NCI-H1694 (cell line): ENCODE data around the gene IL6R.
"Not testable (repeated sequence)": the region's sequence is repeated elsewhere in the genome, so short reads cannot be mapped to it uniquely, and the experiment has no call there.

Source experiments
- DNase-seq: peaks from one replicate; lab custom pipeline; 2025; lab: John Stamatoyannopoulos, UW

IL6R gene

DNA sequence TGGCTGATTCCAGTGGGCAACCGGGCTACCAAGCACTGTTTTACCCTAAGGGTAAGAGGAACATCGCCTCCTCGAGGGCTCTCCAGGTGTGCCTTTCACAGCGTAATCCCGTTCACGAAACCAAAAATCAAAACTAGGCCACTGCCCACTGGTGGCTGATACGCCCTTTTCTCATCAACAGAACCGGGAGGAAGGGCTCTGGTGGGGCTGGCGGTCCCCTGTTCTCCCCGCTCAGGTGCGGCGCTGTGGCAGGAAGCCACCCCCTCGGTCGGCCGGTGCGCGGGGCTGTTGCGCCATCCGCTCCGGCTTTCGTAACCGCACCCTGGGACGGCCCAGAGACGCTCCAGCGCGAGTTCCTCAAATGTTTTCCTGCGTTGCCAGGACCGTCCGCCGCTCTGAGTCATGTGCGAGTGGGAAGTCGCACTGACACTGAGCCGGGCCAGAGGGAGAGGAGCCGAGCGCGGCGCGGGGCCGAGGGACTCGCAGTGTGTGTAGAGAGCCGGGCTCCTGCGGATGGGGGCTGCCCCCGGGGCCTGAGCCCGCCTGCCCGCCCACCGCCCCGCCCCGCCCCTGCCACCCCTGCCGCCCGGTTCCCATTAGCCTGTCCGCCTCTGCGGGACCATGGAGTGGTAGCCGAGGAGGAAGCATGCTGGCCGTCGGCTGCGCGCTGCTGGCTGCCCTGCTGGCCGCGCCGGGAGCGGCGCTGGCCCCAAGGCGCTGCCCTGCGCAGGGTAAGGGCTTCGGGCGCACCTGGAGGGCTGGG, at the start of gene IL6R:
TSS of gene IL6R (plus strand) at position 360 of the 763 bp plus-strand sequence. CDS start at position 647, 287 bp downstream.
- peak; percentile 42 for DNase-seq

DNA sequence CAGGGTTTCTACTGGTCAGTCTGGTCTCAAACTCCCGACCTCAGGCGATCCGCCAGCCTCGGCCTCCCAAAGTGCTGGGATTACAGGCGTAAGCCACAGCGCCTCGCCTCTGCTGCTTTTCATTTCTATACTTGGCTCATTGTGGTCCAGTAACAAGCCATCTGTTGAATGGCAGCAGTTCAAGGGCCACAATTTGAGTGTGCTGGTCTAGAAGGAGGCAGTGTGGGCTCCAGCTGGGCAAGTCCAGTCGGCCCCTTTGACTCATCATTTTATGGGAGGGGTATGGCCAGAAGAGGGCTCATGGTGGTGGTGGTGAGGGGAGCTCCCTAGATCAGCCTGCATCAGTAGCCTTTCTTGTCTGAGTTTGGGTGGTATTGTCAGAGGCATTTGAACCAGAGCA, 46.6 kb upstream of the IL6R start:
- no peak for DNase-seq

DNA sequence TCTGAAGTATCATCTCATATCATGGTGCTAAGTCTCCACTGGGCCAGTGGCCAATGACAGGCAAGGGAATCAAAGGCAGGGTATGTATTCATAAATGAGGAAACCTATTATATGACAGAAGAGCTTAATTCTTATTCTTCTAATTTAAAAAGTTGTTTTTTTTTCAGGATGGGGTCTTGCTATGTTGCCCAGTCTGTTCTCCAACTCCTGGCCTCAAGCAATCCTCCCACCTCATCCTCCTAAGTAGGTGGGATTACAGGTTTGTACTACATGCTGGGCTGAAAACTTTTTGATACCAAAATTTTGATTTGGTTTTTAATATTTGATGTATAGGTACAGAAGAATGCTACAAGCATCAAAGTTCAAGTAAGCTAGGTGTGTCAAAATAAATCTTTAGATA, 44.9 kb upstream of the IL6R start:
- DNase-seq, result no peak

DNA sequence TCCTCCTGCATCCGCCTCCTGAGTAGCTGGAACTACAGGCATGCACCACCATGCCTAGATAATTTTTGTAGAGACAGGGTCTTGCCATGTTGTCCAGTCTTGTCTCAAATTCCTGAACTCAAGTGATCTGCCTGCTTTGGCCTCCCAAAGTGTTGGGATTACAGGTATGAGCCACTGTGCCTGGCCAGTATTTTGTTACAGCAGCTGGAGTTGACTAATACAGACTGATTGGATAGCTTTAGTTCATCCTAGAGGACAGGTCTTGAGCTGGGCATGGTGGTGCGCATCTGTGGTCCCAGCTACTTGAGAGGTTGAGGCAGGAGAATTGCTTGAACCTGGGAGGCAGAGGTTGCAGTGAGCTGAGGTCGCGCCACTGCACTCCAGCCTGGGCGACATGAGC, 44.3 kb upstream of the IL6R start:
- DNase-seq, result not testable (repeated sequence)

DNA sequence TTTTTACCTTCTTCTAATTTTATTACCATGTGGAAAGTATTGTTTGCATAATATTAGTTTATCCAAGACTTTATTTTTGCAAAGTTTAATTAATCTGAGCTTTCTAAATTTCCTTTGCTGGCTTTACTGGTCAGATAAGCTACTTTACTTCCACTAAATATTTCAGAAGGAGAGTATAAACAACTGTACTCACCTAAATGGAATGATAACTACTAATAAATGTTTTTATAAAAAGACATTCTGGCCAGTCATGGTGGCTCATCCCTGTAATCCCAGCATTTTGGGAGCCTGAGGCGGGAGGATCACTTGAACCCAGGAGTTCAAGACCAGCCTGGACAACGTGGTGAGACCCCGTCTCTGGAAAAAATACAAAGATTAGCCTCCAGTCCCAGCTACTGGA, 43.8 kb upstream of the IL6R start:
- no peak for DNase-seq

DNA sequence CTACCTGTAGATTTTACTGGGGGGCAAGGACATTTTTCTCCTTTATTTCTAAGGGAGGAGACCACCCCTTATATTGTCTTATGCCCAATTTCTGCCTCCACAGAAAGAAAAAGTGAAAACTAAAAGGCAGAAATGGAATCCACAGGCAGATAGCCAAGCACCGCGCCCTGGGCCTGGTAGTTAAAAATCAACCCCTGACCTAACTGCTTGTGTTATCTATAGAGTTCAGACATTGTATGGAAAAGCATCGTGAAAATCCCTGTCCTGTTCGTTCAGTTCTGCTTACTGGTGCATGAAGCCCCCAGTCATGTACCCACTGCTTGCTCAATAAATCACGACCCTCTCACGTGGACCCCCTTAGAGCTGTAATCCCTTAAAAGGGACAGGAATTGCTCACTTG, 33.7 kb upstream of the IL6R start:
- no peak for DNase-seq

DNA sequence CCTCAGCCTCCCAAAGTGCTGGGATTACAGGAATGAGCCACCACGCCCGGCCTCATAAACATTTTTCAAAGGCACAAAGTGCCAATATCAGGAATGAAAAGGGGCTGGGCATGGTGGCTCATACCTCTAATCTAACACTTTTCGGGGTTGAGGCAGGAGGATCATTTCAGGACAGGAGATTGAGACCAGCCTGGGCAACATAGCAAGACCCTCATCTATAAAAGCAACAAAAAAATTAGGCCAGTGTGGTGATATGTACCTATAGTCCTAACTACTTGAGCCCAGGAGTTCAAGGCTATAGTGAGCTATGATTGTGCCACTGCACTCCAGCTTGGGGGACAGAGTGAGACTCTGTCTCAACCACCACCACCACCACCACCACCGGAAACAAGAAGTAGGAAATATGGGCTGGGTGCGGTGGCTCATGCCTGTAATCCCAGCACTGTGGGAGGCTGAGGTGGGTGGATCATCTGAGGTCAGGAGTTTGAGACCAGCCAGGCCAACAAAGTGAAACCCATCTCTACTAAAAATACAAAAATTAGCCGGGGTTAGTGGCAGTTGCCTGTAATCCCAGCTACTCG, 31.3 kb upstream of the IL6R start:
- DNase-seq, result not testable (repeated sequence)

DNA sequence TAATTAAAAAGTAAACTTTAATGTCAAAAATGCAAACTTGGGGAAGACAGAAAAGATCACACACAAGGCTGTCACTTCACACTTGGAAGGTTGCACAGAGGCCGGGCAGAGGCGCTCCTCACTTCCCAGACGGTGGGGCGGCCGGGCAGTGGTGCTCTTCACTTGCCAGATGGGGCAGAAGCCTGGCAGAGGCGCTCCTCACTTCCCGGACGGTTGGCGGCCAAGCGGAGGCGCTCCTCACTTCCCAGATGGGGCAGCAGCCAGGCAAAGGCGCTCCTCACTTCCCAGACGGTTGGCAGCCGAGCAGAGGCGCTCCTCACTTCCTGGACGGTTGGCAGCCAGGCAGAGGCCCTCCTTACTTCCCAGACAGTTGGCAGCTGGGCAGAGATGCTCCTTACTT, 25.8 kb upstream of the IL6R start:
- no peak for DNase-seq

DNA sequence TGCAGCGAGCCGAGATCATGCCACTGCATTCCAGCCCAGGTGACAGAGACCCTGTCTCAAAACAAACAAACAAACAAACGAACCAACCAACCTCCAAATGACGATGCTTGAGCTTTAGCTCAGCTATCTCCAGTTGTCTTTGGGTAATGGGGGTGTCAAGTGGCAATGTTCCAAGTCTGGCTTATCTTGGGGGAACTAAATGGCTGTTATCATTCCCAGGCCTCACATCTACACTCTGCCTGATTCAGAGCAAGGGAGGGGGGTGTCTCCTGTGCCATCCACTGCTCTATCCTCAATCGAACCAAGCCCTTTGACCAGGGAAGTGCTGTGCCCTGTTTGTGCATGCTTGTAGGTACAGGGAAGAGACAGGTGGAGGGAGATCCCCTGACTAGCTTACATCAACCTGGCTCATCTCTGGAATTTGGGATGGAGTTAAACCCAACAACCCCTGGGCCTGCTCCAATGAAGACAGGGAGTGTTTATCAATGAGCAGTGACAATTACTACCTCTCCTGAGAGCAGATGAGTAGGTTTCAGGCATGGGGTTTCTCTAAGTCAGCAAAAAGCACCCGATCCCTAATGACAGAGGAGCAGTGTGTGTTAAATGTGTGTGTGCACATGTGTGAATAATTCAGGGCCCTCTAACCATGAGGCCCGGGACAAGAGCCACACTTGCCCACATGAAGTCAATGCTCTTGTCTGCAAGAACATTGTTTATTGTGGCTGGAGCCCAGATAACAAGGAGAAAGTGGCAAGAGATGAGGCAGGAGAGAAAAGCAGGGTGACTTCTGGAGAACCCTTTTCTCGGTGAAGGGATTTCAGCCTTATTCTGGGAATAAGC, 20.3 kb upstream of the IL6R start:
- DNase-seq, result no peak

DNA sequence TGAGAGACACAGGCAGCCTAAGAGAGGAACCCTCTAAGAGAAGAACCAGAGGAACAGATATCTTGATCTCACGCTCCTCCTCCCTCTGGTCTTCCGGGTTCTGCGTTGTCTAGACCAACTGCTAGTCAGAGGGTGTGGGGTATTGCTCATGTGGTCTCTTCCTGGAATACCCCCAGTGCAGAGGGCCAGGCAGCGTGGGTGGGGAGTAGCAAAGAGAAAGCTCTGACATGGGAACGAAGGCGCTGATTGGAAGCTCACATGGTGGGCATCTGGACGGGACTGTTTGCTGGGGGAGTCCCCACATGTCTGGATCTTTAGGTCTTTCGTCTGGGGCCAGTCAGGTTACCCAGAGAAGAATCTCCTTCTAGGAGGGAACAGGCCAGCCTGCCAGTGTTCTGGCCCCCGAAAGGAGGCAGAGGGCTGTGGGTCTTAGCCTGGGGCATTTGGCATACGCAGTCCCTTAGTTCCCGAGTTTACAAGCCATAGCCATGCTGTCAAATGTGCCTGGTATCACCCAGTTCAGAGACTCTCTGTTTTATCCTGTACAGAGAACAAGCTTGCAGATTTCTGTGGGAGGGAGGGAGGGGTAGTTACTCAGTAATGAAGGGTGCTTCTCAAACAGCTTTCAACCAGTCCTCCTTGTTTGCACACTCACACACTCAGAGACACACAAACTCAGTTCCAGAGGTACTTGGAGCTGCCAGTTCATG, 18.3 kb upstream of the IL6R start:
- DNase-seq, result no peak

DNA sequence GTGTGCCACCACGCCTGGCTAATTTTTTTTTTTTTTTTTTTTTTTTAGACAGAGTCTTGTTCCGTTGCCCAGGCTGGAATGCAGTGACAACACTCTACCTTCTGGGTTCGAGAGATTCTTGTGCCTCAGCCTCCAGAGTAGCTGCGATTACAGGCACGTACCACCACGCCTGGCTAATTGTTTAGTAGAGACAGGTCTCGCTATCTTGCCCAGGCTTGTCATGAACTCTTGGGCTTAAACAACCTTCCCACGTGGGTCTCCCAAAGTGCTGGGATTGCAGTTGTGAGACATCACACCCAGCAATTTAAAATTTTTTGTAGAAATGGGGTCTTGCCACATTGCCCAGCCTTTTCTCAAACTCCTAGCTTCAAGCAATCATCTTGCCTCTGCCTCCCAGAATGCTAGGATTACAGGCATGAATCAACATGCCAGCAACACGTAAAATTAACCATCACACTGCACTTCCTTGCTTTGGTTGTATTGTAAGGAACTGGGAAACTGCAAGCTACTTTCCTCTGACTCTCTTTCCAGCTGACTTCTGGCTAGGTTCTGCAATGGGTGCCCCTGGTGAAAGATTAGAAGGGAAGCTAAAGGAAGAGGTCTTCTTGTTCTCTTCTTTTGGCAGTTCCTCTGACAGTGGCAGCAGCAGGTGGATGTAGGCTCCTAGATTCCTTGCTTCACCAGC, 13.9 kb upstream of the IL6R start:
- no peak for DNase-seq

DNA sequence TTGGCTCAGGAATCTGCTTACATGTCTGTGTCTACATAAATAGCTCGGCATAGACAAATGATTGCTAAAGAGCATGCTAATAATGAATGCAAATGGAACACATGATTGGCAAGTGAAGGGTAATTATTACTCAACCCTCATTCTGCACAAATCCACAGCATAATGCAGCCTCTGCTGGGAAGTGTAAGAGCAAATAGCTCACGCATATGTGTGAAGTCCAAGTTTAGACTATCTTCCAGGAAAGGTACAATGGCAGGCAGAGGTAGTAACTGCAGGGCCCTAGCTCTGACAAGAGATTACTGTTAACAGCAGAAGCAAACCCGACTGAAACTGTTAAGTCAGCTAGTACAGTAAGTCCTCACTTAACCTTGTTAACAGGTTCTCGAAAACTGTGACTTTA, 7.0 kb upstream of the IL6R start:
- no peak for DNase-seq

DNA sequence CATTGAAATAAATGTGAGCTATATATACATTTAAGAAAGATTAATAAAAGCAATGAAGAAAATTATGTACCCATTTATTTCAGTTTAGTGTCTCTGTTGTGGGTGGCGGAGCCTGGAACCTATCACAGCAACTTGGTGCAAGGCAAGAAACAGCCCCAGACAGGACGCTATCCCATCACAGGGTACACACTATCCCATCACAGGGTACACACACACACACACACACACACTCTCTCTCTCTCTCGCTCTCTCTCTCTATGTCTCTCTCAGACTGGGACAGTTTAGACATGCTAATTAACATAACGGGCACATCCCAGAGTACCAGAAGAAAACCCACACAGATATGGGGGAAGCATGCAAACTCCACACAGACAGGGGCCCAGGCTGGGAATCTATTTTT, 6.5 kb upstream of the IL6R start:
- DNase-seq, result no peak

DNA sequence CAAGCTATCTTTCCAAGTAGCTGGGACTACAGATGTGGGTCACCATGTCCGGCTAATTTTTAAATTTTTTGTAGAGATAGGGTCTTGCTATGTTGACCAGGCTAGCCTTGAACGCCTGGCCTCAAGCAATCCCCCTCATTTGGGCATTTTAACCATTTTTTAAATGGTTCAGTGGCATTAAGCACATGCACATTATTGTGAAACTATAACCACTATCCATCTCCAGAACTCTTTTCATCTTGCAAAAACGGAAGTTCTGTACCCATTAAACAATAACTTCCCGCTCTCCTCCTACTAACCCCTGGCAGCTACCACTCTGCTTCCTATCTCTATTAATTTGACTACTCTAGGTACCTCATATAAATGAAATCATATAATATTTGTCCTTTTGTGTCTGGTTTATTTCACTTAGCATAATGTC, 4.8 kb upstream of the IL6R start:
- DNase-seq, result no peak

DNA sequence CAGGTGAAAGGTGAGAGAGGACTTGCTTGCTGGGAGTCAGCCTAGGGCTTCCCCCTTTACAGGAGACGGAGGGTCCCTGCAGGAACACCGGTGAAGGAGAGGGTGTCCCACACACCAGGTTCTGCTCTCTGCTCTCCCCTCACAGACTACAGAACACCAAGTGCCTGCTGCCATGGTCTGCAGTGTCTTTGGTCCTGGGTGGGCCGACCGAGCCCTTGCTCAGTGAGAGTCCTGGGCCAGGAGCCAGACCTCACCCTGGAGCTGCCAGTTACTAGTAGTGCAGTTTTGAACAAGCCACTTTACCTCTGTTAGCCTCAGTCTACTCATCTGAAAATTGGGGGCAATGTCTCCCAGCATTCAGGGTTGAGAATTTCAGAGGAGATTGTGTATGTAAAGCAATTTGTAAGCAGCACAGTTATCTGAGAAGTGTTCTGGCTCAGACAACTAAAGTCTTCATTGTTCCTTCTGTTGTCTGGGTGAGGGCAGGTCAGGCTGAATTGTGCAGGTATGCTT, 2.7 kb upstream of the IL6R start:
- no peak for DNase-seq

DNA sequence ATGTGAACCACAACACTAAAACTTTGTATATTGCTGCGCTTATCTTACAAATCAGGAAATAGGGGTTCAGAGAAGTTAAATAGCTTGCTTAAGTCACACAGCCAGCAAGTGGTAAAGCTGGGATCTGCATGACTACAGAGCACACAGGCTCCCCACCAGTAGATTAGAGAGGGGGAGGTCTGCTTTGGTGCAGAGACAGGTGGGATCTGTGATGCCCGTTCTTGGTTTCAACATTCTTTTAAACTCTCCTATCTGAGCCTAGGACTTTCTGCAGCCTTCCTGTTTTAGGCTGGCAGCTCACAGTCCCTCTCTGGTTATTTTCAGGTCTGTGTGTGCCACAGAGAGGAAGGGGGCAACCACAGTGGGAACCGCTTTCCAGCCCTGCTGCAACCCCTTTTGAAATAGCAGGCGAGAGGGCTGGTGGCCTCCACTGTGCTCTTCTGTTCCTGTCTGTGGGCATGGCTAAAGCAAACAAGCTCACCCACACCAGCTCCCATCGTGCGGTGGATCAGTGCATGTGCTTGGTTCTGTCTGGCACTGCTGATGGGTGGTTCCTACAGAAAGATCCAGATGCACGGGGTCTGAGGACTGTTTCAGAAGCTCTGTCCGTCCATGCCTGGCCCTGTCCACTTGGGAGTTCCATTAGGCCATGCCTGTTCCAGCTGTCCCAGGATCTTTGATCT, 1.7 kb upstream of the IL6R start:
- DNase-seq, result no peak

DNA sequence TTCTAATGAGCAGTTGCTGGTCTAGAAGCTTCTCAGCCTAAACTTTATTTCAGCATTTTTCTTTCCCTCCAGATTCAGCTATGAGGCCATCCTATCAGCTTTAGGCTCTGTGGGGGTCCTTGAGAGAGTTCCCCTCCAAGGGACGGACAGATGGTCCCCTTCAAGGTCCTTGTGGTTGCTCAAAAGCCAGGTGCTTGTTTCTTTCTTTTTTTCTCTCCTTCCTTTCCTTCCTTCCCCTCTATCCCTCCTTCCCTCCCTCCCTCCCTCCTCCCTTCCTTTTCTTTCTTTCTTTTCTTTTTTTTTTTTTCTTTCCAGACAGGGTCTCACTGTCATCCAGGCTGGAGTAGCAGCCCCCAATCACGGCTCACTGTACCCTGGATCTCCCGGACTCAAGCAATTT, 1.2 kb upstream of the IL6R start:
- DNase-seq, result no peak

DNA sequence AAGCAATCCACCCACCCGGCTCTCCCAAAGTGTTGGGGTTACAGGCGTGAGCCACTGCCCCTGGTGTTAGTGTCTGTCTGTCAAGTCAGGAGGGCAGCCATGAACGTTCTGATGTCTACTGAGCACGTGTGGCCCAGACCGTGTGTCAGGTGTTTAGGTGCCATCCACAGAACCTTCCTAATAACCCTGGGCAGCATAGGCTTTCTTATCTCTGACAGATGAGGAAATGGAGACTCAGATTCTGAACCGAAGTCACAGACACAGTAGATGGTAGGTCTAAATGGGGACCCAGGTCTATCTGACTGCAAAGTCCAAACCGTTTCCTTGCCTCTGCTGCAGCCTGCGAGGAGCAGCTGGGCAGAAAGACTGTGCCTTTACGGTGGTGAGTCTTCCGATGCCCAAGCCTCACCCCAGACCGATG, 622 bp upstream of the IL6R start:
- no peak for DNase-seq

DNA sequence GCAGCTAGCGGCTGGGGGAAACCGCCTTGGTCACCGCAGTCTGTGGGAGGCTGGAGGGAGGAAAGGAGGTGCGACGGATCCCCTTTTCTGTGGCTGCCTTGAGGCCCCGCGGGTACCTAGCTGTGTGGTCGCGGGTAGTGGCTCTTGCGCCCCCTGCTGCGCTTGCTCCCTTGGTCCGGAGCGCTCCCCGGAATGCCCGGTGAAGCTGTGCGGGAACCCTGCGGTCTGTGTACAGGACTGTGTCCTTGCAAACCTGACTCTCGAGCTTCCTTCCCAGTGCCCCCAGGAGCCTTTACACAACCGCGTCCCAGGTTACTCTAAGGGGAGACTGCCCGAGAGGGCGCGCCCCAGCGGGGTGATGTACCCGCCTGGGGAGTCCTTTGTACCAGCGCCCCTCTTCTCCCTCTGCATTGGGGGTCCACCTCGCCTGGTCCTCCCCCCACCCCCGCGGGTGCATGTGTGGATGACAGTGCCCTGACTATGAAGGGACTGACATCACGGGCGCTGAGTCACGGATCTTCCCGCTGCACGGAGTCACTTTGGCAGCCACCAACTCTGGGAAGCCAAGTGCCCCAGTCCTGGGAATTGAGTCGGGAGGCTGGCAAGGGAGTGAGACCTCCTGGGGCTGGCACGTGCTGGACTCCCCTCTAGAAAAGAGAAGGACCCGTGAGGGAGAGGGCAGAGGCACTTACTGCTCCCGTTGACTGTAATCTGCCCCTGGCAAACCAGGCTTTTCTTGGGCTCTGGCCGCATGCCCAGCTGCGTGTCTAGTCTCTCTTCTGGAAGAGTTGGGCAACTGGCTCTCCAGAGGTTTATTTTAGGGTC, 816 bp downstream of the IL6R start:
- DNase-seq, result peak; percentile 22

DNA sequence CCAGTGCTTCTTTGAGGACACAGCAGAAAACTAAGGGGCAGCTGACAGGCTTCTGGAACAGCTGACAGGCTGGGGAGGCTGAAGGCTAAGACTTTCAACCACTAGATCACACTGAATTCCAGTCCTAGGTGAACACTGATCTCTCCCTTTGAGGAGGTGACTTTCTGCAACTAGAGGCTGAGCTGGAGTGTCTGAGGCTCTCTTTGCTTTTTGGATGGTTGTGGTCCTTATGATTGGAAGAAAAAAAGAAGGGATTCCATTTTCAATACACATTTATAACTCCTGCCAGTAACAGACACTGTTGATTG, 1.4 kb downstream of the IL6R start:
- no peak for DNase-seq
